K562 (cell line): ENCODE measurements around the gene EPHA2. TPM values are rescaled to one million over a fixed set of nuclear protein-coding genes. Genes with fewer than 3 reads are reported as not detected.
A peak's percentile ranks its signal among the peaks of the same experiment; 100 is the strongest.

Experiments used
- CREB1 ChIP-seq, 2 experiments: sonication (generic) in 1 of 2; formaldehyde crosslinking in 1 of 2; IDR thresholded peaks; 2 replicates each; pipeline versions ENCODE4 v1.6.1 to v1.8.0; 2012 to 2022; ENCODE audit warnings: inconsistent platforms in 1 of 2, mild to moderate bottlenecking in 1 of 2, missing genetic modification reagents in 1 of 2, moderate library complexity in 1 of 2
- DIDO1 ChIP-seq: fragments of 450-650 bp; IDR thresholded peaks from 2 replicates; pipeline ENCODE4 v1.6.1; 2016; ENCODE audit warnings: low read depth, missing biosample characterization, missing genetic modification characterization
- EP400 ChIP-seq: fragments of 450-650 bp; IDR thresholded peaks from 2 replicates; pipeline ENCODE4 v1.6.1; 2017; ENCODE audit warnings: antibody characterized with exemption, mild to moderate bottlenecking, moderate library complexity
- FOXM1 ChIP-seq, 2 experiments: fragments of 450-650 bp in 1 of 2; sonication (generic) in 1 of 2; formaldehyde crosslinking in 1 of 2; IDR thresholded peaks; 2 replicates each; pipeline versions ENCODE4 v1.6.1 to v1.9.0; 2017 to 2022; ENCODE audit warnings: low read depth in 2 of 2, mild to moderate bottlenecking in 2 of 2, missing genetic modification reagents in 1 of 2, moderate library complexity in 1 of 2
- KHSRP ChIP-seq: fragments of 450-650 bp; IDR thresholded peaks from 2 replicates; pipeline ENCODE4 v1.6.1; 2017
- L3MBTL2 ChIP-seq: fragments of 450-650 bp; IDR thresholded peaks from 2 replicates; pipeline ENCODE4 v1.6.1; 2016; ENCODE audit warnings: mild to moderate bottlenecking, moderate library complexity
- MEF2D ChIP-seq: conservative IDR thresholded peaks from 2 replicates; pipeline ENCODE4 v1.6.1; 2016; ENCODE audit warnings: low read depth, missing genetic modification characterization, missing compliant biosample characterization
- MIER1 ChIP-seq: fragments of 450-650 bp; IDR thresholded peaks from 2 replicates; pipeline ENCODE4 v1.6.1; 2016; ENCODE audit warnings: antibody characterized with exemption, mild to moderate bottlenecking, low read depth
- MYNN ChIP-seq, 2 experiments: sonication (generic); formaldehyde crosslinking in 1 of 2; IDR thresholded peaks; 2 replicates each; pipeline versions ENCODE4 v1.5.0 to v1.6.1; 2016 to 2020; ENCODE audit warnings: antibody characterized with exemption in 1 of 2, missing genetic modification reagents in 1 of 2
- NR2C1 ChIP-seq, 2 experiments: fragments of 450-650 bp; IDR thresholded peaks; 2 replicates each; pipeline ENCODE4 v1.6.1; 2017; ENCODE audit warnings: mild to moderate bottlenecking in 2 of 2, antibody characterized with exemption in 1 of 2, inconsistent platforms in 1 of 2, missing compliant biosample characterization in 1 of 2, missing genetic modification characterization in 1 of 2
- SIN3A ChIP-seq, 2 experiments: fragments of 150-350 bp in 1 of 2; IDR thresholded peaks; 2 replicates each; pipeline ENCODE4 v1.6.1; 2011 to 2016; ENCODE audit warnings: borderline replicate concordance in 2 of 2, low read depth in 2 of 2, low read length in 2 of 2, mild to moderate bottlenecking in 2 of 2, moderate library complexity in 2 of 2; ENCODE audit not compliant: control insufficient read depth in 1 of 2
- ZNF146 ChIP-seq: IDR thresholded peaks from one replicate; pipeline ENCODE4 v1.6.1; 2018; ENCODE audit warnings: missing compliant biosample characterization; ENCODE audit not compliant: unreplicated experiment
- ZNF282 ChIP-seq: sonication (generic); formaldehyde crosslinking; IDR thresholded peaks from 2 replicates; pipeline ENCODE4 v1.8.1; 2023; ENCODE audit warnings: missing genetic modification reagents
- polyA plus RNA-seq, 8 experiments: library from polyadenylated mRNA; depleted of rRNA in 4 of 8; stranded (reverse) in 5 of 8; unstranded in 3 of 8; fragments of >200 nt; fragmentation: Nextera tagmentation in 2 of 8; fragmentation: Illumina TruSeq in 1 of 8; extraction: Ambion mirVana in 2 of 8; extraction: Trizol in 1 of 8; gene quantifications; 2 replicates each; pipeline versions ENCODE4 v1.2.1 to v1.2.3, GENCODE V29; 2011 to 2014; ENCODE audit warnings: inconsistent platforms in 1 of 8, missing spikeins in 1 of 8
- total RNA-seq, 7 experiments: library from RNA; depleted of rRNA in 6 of 7; stranded (reverse); fragments of >200 nt in 6 of 7; fragmentation: Illumina TruSeq in 2 of 7; extraction: Trizol in 2 of 7; gene quantifications; 2 replicates each; pipeline versions ENCODE4 v1.2.1 to v1.2.3, GENCODE V29; 2011 to 2021; ENCODE audit warnings: low replicate concordance in 1 of 7
- TF ChIP-seq, protein P1 (sequence below): fragments of 250-450 bp; sonication (Bioruptor Pico); IDR thresholded peaks from 2 replicates; pipeline ENCODE4 v1.4.0; 2020; ENCODE audit warnings: borderline replicate concordance
- TF ChIP-seq, protein P2 (sequence below): fragments of 250-450 bp; sonication (Bioruptor Pico); IDR thresholded peaks from 2 replicates; pipeline ENCODE4 v1.5.0; 2021; ENCODE audit warnings: mild to moderate bottlenecking, moderate library complexity
- TF ChIP-seq, protein P3 (sequence below): fragments of 250-450 bp; sonication (Bioruptor Pico); IDR thresholded peaks from 2 replicates; pipeline ENCODE4 v1.4.0; 2020

The EPHA2 gene
- total and polyA plus RNA-seq, 9 of the 15 experiments (the other 6 are each of a cell fraction or from before 2014, with no cell fraction given), result 0.04 to 0.40 (median 0.07) TPM; not detected in 4

DNA sequence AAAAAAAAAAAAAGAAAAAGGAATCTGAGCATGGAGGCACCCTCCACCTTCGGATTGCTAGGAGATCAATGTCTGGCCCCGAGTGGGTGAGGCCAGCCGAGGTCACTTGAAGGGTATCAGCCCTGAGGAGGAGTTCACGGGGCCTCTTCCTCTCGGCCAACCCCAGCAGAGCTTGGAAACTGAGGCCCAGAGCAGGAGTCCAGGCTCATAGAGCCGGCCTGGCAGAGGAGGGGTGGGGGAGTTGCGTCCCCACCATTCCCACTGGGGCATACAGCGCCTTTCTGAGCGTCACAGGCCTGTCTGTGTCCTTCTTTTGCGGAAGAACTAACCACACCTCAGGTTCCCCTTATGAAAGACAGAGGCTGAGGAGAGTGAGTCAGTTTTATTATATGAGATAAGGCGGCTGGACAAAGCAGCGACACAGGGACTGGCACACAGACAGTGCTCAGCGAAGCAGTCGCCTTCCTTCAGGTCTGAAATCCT lies 17.1 kb upstream of the EPHA2 start (continued):
- TF ChIP-seq MEF2D (tag) (0 out of 2 replicates have a peak, but pooled peaks have one; percentile 54), MIER1 (0 out of 2 replicates have a peak, but pooled peaks have one; percentile 24), L3MBTL2 (peak; percentile 69), ZNF282 (no peak), CREB1 (IDR thresholded peaks at IDR 0.05) (no peak), CREB1 (CRISPR knock-in tag; IDR thresholded peaks at IDR 0.05) (peak; percentile 42; the same call in 1 of the 2 replicates), KHSRP (no peak), SIN3A (IDR thresholded peaks at IDR 0.05; ENCODE audit: borderline replicate concordance in 2 of 2, control insufficient read depth in 1 of 2, low read depth in 2 of 2, low read length in 2 of 2) (no peak), EP400 (peak; percentile 41), DIDO1 (tag) (no peak), FOXM1 (IDR thresholded peaks at IDR 0.05; ENCODE audit: low read depth) (no peak), FOXM1 (CRISPR knock-in tag; IDR thresholded peaks at IDR 0.05; ENCODE audit: low read depth) (no peak), ZNF146 (CRISPR knock-in tag) (no peak), MYNN (IDR thresholded peaks at IDR 0.05) (no peak), MYNN (CRISPR knock-in tag; IDR thresholded peaks at IDR 0.05) (no peak), NR2C1 (IDR thresholded peaks at IDR 0.05) (0 out of 2 replicates have a peak, but pooled peaks have one; percentile 34), NR2C1 (tag; IDR thresholded peaks at IDR 0.05) (peak; percentile 52; the same call in 1 of the 2 replicates)
- TF ChIP-seq, protein P1, sequence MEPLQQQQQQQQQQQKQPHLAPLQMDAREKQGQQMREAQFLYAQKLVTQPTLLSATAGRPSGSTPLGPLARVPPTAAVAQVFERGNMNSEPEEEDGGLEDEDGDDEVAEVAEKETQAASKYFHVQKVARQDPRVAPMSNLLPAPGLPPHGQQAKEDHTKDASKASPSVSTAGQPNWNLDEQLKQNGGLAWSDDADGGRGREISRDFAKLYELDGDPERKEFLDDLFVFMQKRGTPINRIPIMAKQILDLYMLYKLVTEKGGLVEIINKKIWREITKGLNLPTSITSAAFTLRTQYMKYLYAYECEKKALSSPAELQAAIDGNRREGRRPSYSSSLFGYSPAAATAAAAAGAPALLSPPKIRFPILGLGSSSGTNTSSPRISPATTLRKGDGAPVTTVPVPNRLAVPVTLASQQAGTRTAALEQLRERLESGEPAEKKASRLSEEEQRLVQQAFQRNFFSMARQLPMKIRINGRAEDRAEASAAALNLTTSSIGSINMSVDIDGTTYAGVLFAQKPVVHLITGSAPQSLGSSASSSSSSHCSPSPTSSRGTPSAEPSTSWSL (CRISPR knock-in tag), result no peak
- TF ChIP-seq, protein P2, sequence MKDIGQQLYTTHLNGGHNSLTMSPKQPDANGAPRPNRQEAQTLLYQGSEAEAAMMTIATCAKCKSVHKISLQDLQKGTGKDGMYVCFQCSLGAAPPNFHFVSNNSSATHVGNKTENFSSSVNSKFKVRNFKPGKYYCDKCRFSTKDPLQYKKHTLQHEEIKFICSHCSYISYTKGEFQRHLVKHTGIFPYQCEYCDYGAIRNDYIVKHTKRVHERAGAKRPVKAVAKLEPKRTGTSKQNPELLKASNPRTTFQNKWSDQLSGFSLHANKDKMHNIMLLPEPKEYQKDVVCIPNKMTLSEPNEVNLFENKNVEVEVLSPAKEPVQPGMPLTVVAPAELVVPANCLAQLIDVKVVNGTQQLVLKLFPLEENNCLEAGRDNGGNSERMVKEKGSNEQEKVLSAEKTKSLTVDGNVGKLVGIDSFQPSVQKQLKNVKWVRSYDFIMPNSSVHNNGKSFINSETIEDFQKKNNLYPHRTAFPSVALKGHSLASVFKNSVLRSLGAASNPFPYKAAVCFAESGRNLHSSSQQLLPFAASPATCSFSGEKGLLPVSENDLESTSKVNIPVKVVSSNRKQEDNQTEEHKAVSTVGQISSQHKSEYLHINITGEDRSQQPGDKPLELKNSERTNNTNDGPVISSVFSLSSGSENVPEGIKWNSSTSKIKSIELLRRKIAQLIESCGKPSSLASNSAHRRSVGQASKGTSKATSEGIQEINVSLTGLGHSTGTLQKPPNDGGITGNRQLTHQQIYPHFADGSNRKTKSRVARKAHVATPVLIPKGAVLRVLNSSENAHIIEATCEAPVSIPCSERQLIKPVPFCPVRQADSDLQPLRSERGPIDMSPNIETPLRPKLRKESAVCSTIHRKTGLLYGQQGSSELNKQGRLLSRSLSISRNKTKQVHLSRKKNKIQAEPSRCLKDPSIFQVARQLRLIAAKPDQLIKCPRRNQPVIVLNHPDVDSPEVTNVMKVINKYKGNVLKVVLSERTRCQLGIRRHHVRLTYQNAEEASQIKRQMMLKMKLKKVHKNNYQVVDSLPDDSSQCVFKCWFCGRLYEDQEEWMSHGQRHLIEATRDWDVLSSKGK (CRISPR knock-in tag), result no peak
- TF ChIP-seq, protein P3, sequence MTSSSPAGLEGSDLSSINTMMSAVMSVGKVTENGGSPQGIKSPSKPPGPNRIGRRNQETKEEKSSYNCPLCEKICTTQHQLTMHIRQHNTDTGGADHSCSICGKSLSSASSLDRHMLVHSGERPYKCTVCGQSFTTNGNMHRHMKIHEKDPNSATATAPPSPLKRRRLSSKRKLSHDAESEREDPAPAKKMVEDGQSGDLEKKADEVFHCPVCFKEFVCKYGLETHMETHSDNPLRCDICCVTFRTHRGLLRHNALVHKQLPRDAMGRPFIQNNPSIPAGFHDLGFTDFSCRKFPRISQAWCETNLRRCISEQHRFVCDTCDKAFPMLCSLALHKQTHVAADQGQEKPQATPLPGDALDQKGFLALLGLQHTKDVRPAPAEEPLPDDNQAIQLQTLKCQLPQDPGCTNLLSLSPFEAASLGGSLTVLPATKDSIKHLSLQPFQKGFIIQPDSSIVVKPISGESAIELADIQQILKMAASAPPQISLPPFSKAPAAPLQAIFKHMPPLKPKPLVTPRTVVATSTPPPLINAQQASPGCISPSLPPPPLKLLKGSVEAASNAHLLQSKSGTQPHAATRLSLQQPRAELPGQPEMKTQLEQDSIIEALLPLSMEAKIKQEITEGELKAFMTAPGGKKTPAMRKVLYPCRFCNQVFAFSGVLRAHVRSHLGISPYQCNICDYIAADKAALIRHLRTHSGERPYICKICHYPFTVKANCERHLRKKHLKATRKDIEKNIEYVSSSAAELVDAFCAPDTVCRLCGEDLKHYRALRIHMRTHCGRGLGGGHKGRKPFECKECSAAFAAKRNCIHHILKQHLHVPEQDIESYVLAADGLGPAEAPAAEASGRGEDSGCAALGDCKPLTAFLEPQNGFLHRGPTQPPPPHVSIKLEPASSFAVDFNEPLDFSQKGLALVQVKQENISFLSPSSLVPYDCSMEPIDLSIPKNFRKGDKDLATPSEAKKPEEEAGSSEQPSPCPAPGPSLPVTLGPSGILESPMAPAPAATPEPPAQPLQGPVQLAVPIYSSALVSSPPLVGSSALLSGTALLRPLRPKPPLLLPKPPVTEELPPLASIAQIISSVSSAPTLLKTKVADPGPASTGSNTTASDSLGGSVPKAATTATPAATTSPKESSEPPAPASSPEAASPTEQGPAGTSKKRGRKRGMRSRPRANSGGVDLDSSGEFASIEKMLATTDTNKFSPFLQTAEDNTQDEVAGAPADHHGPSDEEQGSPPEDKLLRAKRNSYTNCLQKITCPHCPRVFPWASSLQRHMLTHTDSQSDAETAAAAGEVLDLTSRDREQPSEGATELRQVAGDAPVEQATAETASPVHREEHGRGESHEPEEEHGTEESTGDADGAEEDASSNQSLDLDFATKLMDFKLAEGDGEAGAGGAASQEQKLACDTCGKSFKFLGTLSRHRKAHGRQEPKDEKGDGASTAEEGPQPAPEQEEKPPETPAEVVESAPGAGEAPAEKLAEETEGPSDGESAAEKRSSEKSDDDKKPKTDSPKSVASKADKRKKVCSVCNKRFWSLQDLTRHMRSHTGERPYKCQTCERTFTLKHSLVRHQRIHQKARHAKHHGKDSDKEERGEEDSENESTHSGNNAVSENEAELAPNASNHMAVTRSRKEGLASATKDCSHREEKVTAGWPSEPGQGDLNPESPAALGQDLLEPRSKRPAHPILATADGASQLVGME (CRISPR knock-in tag), result no peak
